HG03064 (cell line): ENCODE measurements around the gene PGAP3.

Experiments
- ATAC-seq: cut with Tn5 transposase; IDR thresholded peaks from one replicate; pipeline ENCODE4 v1.9.1; 2021; ENCODE audit warnings: low read depth; ENCODE audit not compliant: unreplicated experiment

The PGAP3 gene

GRCh38 chr17:39661744-39662541, 25.9 kb downstream of the PGAP3 start:
- ATAC-seq = no peak

GRCh38 chr17:39660397-39661385, 27.2 kb downstream of the PGAP3 start:
- ATAC-seq = no peak

- no peak for ATAC-seq
Measured at GRCh38 chr17:39660011-39660360, 27.9 kb downstream of the PGAP3 start.

GRCh38 chr17:39659279-39660010, 28.4 kb downstream of the PGAP3 start:
- ATAC-seq = no peak

GRCh38 chr17:39658760-39659159, 29.1 kb downstream of the PGAP3 start:
- no peak for ATAC-seq

- ATAC-seq = no peak
Measured at GRCh38 chr17:39658346-39658745, 29.5 kb downstream of the PGAP3 start.

- ATAC-seq = no peak
Measured at GRCh38 chr17:39655105-39655504, 32.8 kb downstream of the PGAP3 start.

GRCh38 chr17:39653662-39654331, 34.1 kb downstream of the PGAP3 start:
- no peak for ATAC-seq

GRCh38 chr17:39653316-39653661, 34.6 kb downstream of the PGAP3 start:
- no peak for ATAC-seq

GRCh38 chr17:39652587-39653315, 35.1 kb downstream of the PGAP3 start:
- no peak for ATAC-seq

GRCh38 chr17:39651923-39652586, 35.8 kb downstream of the PGAP3 start:
- no peak for ATAC-seq

GRCh38 chr17:39650121-39650579, 37.7 kb downstream of the PGAP3 start:
- no peak for ATAC-seq

GRCh38 chr17:39648616-39649366, 39.1 kb downstream of the PGAP3 start:
- no peak for ATAC-seq

- ATAC-seq = no peak
Measured at GRCh38 chr17:39647256-39647655, 40.6 kb downstream of the PGAP3 start.

- ATAC-seq = no peak
Measured at GRCh38 chr17:39643271-39643670, 44.6 kb downstream of the PGAP3 start.

GRCh38 chr17:39642291-39643074, 45.4 kb downstream of the PGAP3 start:
- no peak for ATAC-seq

GRCh38 chr17:39641883-39642282, 46.0 kb downstream of the PGAP3 start:
- ATAC-seq = no peak

- ATAC-seq = no peak
Measured at GRCh38 chr17:39641097-39641496, 46.8 kb downstream of the PGAP3 start.
